GM21717 (cell line): ENCODE data around the gene JPT2.

Source experiments
- ATAC-seq: cut with Tn5 transposase; IDR thresholded peaks from one replicate; pipeline ENCODE4 v1.9.1; 2021; ENCODE audit warnings: mild to moderate bottlenecking, moderate library complexity; ENCODE audit not compliant: unreplicated experiment

Gene JPT2

GRCh38 chr16:1677942-1678499 is at the start of gene JPT2:
TSS of gene JPT2 (plus strand) at chr16:1678279. CDS start at chr16:1678313, 34 bp downstream.
- peak; percentile 81 for ATAC-seq

- no peak for ATAC-seq
These were observed 47.4 kb upstream of the JPT2 start for GRCh38 chr16:1630450-1631213.

DNA sequence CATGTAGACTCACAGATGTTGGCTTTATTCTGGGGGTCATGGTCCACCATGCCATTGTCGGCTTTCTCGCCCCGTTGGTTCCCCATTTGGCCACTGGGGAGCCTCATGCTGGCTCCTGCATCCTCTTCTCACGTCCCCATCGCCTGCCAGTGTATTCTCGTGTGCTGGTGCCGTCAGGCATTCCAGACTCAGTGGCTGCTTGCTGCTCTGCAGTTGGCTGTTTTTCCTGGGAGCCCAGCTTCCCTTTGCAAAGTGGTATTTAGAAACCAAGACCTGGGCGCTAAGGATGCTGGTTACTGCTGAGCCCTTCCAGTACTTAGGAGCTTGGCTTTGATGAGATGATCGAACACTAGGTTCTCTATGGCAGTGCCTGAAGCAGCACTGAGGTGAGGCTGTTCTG is 46.8 kb upstream of the JPT2 start:
- ATAC-seq = no peak

GRCh38 chr16:1631931-1632637 is 46.0 kb upstream of the JPT2 start:
- ATAC-seq = no peak

GRCh38 chr16:1632638-1632970 is 45.5 kb upstream of the JPT2 start:
- ATAC-seq = no peak

DNA sequence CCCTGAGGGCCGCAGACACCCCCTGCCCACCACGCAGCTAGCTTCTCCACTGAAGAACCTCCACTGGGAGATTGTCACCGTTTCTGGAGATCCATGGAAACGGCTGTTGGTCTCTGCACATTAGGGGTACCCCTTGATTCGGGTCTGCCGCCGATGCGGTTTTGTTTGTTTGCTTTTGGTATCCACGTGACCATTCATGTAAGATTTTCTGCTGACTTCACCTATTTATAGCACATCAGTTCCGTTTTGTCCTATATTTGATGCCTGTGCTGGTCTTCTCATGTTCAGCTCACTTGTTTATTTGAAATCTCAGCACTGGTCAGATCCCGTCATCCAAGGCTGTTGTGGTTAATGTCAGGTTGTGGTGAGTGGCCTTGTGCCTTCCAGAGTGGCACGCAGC is 44.8 kb upstream of the JPT2 start:
- no peak for ATAC-seq

GRCh38 chr16:1634541-1634940 is 43.5 kb upstream of the JPT2 start:
- ATAC-seq = no peak

- ATAC-seq = no peak
These were observed 43.0 kb upstream of the JPT2 start for GRCh38 chr16:1635070-1635469.

DNA sequence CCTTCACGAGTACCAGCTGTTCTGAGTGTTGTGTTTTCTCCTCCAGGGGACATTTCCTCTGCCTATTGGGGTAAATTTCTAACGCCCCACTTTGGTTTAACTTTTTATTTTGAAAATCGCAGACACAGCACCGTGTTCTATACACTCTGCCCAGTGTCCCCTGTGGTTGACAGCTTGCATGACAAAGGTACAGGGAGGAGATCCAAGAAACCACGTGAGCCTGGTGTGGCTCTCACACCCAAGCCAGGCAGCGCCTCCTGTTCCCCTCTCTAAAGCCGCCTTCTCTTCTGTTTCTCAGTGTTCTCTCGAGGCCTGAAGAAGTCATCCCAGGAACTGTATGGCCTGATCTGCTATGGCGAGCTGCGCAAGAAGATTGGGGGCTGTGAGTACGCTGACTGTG is 40.6 kb upstream of the JPT2 start:
- ATAC-seq = no peak

DNA sequence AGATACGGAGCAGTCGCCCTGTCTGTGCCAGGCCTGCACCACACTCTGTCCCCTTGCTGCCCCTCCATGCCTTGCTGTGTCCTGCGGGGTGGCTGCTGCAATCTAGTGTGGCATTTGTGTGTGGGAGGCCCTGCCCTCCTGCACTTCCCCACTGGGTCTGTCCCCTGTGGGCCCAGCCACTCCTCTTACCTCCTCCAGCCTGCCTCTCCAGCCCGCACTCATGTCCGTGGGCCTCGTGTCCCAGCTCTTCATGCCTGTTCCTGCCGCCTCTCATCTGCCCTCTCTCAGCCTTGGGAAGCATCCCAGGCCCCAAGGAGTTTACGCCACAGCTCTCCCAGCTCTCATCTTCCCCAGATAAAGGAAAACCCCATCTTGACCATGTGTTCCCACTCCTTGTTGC is 39.3 kb upstream of the JPT2 start:
- no peak for ATAC-seq

GRCh38 chr16:1639282-1639681 is 38.8 kb upstream of the JPT2 start:
- ATAC-seq = no peak

DNA sequence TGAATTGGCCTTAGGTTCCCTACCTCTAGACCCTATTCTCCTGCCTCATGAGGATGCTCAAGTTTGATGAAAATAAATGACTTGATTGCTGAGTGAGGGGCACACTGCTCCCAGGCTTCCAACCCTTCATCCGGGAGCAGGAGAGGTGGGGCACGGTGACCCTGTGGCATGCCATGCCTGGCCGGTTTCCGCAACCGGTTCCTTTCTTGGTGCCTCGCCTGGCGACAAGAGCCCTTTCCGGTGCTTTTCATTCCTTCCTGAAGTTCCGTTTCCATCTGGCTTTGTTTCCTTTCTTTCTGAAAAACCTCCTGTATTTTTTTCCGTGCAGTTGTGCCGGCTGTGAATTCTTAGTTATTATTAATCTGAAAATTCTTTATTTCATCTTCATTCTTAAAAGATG is 38.2 kb upstream of the JPT2 start:
- ATAC-seq = no peak

GRCh38 chr16:1640261-1640941 is 37.7 kb upstream of the JPT2 start:
- no peak for ATAC-seq

DNA sequence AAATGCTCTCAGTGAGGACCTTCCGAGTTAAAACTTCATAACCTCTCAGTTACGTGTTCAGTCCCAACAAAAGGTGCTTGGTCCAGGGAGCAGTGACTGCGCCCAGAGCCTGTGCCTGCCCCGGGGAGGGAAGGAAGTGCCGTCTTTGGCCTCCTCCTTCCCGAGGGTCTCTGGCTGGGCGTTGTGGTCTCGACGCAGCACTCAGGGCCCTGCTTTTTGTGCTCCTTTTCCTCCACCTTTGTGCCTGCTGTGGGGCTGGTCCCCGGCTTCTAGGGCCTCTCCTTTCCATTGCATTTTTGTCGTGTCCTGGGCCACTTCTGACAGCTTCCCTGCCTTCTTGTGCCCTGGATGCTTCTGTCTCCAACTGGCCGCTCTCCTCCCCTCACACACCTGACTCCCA is 36.8 kb upstream of the JPT2 start:
- no peak for ATAC-seq

- no peak for ATAC-seq
These were observed 35.9 kb upstream of the JPT2 start for GRCh38 chr16:1642148-1642547.

DNA sequence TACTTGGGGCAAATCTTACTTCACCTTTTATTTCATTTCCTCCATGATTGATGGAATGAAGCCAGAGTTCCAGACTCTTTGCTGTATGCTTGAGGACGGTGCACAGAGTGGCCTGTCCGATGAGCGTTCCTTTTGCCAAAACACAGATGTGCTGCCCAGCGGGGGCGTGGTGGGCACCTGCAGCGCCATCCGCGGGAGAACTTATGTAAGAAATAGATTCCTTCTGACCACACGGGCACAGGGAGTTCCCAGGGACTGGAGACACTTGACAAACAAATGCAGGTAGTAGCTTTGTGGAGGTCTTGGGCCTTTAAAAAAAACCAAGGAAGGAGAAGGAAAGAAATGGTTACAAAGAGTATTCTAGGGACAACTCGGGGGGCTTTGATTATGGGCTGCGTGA is 35.3 kb upstream of the JPT2 start:
- ATAC-seq = no peak

- ATAC-seq = no peak
These were observed 34.6 kb upstream of the JPT2 start for GRCh38 chr16:1643521-1643920.

DNA sequence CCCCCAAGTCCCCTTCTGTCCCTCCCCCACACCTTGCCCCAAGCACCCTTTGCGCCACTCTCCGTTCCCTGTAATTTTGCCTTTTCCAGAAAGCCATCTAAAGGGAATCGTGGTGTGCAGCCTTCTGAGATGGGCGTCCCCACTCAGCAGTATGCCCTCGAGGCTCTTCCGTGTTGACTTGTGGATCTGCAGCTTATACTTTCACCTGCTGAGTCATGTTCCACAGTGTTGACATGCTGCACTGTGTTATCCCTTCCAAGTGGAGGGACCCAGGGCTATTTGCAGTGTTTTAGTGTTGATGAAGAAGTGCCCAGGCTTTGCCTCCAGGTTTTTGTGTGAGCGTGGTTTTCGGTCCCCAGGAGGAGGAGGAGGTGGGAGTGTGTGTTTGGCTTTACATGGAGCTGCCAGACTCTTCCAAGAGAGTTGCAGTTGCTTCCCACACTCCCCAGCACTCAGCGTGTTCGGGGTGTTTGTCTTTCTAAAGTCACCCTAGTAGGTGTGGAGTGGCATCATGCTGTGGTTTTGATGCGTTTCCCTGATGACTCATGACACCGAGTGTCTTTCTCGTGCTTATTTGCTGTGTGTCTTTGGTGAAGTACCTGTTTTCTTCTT is 32.1 kb upstream of the JPT2 start:
- no peak for ATAC-seq

- no peak for ATAC-seq
These were observed 30.2 kb upstream of the JPT2 start for GRCh38 chr16:1647856-1648255.

DNA sequence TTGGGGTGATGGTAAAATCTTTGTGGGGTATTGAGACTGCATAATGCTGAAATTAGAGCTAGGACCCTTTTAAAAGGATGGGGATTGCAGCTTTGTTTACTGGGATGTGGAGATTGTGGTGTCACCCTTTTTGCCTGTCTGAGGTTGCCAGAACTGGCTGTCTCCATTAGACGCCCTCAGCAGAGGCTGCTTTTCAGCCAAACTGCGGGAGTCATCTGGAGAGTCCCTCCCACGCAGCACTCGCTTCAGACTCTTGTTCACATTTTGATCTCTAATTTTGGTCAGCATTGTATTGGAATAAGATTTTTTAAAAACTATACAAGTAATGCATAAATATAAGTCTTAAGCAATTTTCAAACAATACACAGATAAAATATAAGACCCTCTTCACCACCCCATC is 27.9 kb upstream of the JPT2 start:
- no peak for ATAC-seq
